Fibroblast of lung (primary cell): ENCODE measurements around the gene ADAMTS16. TPM values are rescaled to one million over a fixed set of nuclear protein-coding genes. Genes with fewer than 3 reads are reported as not detected.

Experiments used
- DNase-seq, 2 donors: peaks; one replicate each; pipeline versions ENCODE4 v3.0.0 to v3.0.0-alpha.2; 2010; ENCODE audit warnings: low read depth in 2 of 2
- H2AFZ ChIP-seq: 2 replicates; pipeline ENCODE4 v1.5.1; 2012; ENCODE audit warnings: low read length, control low read depth, inconsistent platforms
- H3K27ac ChIP-seq: 2 replicates; pipeline ENCODE4 v1.5.1; 2011; ENCODE audit warnings: low read length, control low read depth; ENCODE audit not compliant: insufficient read depth
- H3K27me3 ChIP-seq: 2 replicates; pipeline ENCODE4 v1.5.1; 2011; ENCODE audit warnings: mild to moderate bottlenecking, low read length; ENCODE audit not compliant: control insufficient read depth, insufficient read depth
- H3K36me3 ChIP-seq: 2 replicates; pipeline ENCODE4 v1.5.1; 2011; ENCODE audit warnings: low read length; ENCODE audit not compliant: control insufficient read depth, insufficient read depth
- H3K4me1 ChIP-seq: 2 replicates; pipeline ENCODE4 v1.5.1; 2011; ENCODE audit warnings: low read length; ENCODE audit not compliant: control insufficient read depth, insufficient read depth; ENCODE audit errors: extremely low read depth
- H3K4me2 ChIP-seq: 2 replicates; pipeline ENCODE4 v1.5.1; 2011; ENCODE audit warnings: low read length, control low read depth; ENCODE audit not compliant: insufficient read depth; ENCODE audit errors: extremely low read depth
- H3K4me3 ChIP-seq, 4 experiments: fragments of 200-600 bp in 1 of 4; sonication (generic) in 1 of 4; replicated peaks in 1 of 4; 2 replicates each; pipeline ENCODE4 v1.5.1; 2011 to 2016; ENCODE audit warnings: low read length in 4 of 4, low read depth in 3 of 4, mild to moderate bottlenecking in 3 of 4, control low read depth in 2 of 4, inconsistent platforms in 1 of 4, mixed read lengths in 1 of 4; ENCODE audit not compliant: insufficient read depth in 1 of 4; ENCODE audit errors: control extremely low read depth in 1 of 4
- H3K79me2 ChIP-seq: 2 replicates; pipeline ENCODE4 v1.5.1; 2012; ENCODE audit warnings: mild to moderate bottlenecking, low read length, inconsistent platforms; ENCODE audit not compliant: control insufficient read depth, insufficient read depth
- H3K9ac ChIP-seq: 2 replicates; pipeline ENCODE4 v1.5.1; 2011; ENCODE audit warnings: mild to moderate bottlenecking, low read length, control low read depth; ENCODE audit not compliant: insufficient read depth
- H3K9me3 ChIP-seq: 2 replicates; pipeline ENCODE4 v1.5.1; 2012; ENCODE audit warnings: low read depth, low read length; ENCODE audit not compliant: control insufficient read depth, insufficient read depth
- H4K20me1 ChIP-seq: 2 replicates; pipeline ENCODE4 v1.5.1; 2011; ENCODE audit warnings: low read length; ENCODE audit not compliant: control insufficient read depth, insufficient read depth; ENCODE audit errors: extremely low read depth
- EZH2 ChIP-seq: IDR thresholded peaks from 2 replicates; pipeline ENCODE4 v1.5.1; 2012; ENCODE audit warnings: low read length, control low read depth, mild to moderate bottlenecking; ENCODE audit errors: missing control alignments
- polyA plus RNA-seq, 2 donors: library from polyadenylated mRNA; depleted of rRNA in 1 of 2; stranded (reverse) in 1 of 2; unstranded in 1 of 2; fragments of >200 nt; gene quantifications; 2 replicates each; pipeline ENCODE4 v1.2.1, GENCODE V29; 2011 to 2012; ENCODE audit warnings: missing spikeins in 1 of 2
- total RNA-seq: library from RNA; depleted of rRNA; stranded (reverse); fragments of >200 nt; gene quantifications from 2 replicates; pipeline ENCODE4 v1.2.1, GENCODE V29; 2014
- TF ChIP-seq, protein P1 (sequence below), 2 donors: IDR thresholded peaks in 1 of 2; conservative IDR thresholded peaks in 1 of 2; 1 replicate in 1 of 2; 2 replicates in 1 of 2; pipeline ENCODE4 v1.5.1; 2011 to 2012; ENCODE audit warnings: low read length in 2 of 2, control low read depth in 1 of 2, inconsistent platforms in 1 of 2, low read depth in 1 of 2, mild to moderate bottlenecking in 1 of 2

Gene ADAMTS16
- total and polyA plus RNA-seq, 2 donors (not counting 1 experiment from before 2014, with no cell fraction given): 0.06 to 0.17 TPM

DNA sequence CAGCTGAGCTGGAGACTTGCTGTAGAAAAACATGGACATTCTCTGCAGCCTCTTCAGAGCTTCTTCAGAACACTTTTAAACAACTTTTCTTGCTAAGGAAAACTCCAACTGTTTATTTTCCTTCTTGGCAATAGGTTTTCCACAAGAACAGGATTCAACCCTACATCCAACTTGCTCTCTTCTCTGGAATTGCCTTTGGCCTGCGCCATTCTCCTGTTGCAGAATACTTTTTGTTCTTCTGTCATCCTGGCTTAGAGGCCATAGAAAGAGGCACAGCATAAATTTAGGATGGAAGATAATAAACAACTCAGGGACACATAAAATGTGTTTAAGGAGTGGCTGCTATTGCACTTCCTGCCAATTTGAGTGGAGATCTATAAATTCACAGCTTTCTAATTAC is 227.6 kb downstream of the ADAMTS16 start:
- Histone ChIP-seq H3K79me2 (no peaks in the 10 kb centered on the region), H2AFZ (no peak overlapping the region), H3K27ac (no peak overlapping the region), H3K9ac (no peak overlapping the region), H3K27me3 (no peaks in the 10 kb centered on the region), H3K4me2 (no peak overlapping the region), H3K9me3 (no peaks in the 10 kb centered on the region), H3K36me3 (no peaks in the 10 kb centered on the region), H3K4me3 (no peak overlapping the region), H3K4me1 (no peaks in the 10 kb centered on the region), H4K20me1 (no peaks in the 10 kb centered on the region)
- TF ChIP-seq, protein P1, sequence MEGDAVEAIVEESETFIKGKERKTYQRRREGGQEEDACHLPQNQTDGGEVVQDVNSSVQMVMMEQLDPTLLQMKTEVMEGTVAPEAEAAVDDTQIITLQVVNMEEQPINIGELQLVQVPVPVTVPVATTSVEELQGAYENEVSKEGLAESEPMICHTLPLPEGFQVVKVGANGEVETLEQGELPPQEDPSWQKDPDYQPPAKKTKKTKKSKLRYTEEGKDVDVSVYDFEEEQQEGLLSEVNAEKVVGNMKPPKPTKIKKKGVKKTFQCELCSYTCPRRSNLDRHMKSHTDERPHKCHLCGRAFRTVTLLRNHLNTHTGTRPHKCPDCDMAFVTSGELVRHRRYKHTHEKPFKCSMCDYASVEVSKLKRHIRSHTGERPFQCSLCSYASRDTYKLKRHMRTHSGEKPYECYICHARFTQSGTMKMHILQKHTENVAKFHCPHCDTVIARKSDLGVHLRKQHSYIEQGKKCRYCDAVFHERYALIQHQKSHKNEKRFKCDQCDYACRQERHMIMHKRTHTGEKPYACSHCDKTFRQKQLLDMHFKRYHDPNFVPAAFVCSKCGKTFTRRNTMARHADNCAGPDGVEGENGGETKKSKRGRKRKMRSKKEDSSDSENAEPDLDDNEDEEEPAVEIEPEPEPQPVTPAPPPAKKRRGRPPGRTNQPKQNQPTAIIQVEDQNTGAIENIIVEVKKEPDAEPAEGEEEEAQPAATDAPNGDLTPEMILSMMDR (conservative IDR thresholded peaks at IDR 0.05 in 1 of 2, IDR thresholded peaks at IDR 0.05 in 1 of 2; ENCODE audit: low read depth in 1 of 2, low read length in 2 of 2): no peak
- no peak for TF ChIP-seq EZH2
- DNase-seq: no peak

DNA sequence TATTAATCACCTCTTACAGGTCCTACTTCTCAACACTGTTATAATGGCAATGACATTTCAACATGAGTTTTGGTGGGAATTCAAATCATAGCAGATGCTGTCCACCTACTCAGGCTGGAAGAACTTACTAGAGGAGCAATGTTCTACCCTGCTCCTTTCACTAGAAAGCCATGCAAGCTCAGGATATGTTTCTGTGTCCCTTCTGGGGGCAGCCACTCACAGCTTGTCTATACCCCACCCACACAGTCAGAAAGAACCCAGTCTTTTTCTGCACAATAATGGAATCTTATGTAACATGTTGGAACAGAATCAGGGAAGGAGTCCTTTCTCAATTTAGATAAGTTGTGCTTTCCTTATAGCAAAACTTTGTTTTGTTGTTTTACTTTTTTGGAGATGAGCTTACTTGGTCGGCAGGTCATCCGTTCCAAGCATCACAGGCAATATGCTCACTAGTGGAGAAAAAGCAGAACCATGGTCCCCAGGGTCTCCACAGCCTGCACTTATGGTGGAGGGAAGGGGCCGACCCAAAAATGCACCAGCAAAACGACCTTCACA is 229.0 kb downstream of the ADAMTS16 start:
- no peaks in the 10 kb centered on the region for H3K9me3 ChIP-seq
- H3K79me2 ChIP-seq: no peaks in the 10 kb centered on the region
- no peaks in the 10 kb centered on the region for H3K36me3 ChIP-seq
- no peak for TF ChIP-seq EZH2
- TF ChIP-seq, protein P1 (conservative IDR thresholded peaks at IDR 0.05 in 1 of 2, IDR thresholded peaks at IDR 0.05 in 1 of 2; ENCODE audit: low read depth in 1 of 2, low read length in 2 of 2): no peak
- H4K20me1 ChIP-seq: no peaks in the 10 kb centered on the region
- H2AFZ ChIP-seq: no peak overlapping the region
- no peaks in the 10 kb centered on the region for H3K4me1 ChIP-seq
- H3K9ac ChIP-seq: no peak overlapping the region
- no peak overlapping the region for H3K4me3 ChIP-seq
- no peak for DNase-seq
- no peak overlapping the region for H3K27ac ChIP-seq
- no peak overlapping the region for H3K4me2 ChIP-seq
- no peaks in the 10 kb centered on the region for H3K27me3 ChIP-seq
